ENCODE data around the gene RNF182. TPM values are rescaled to one million over a fixed set of nuclear protein-coding genes. Genes with fewer than 3 reads are reported as not detected.

The RNF182 gene
- total RNA-seq, 1 experiment from 2014 or later = 3.7 TPM

DNA sequence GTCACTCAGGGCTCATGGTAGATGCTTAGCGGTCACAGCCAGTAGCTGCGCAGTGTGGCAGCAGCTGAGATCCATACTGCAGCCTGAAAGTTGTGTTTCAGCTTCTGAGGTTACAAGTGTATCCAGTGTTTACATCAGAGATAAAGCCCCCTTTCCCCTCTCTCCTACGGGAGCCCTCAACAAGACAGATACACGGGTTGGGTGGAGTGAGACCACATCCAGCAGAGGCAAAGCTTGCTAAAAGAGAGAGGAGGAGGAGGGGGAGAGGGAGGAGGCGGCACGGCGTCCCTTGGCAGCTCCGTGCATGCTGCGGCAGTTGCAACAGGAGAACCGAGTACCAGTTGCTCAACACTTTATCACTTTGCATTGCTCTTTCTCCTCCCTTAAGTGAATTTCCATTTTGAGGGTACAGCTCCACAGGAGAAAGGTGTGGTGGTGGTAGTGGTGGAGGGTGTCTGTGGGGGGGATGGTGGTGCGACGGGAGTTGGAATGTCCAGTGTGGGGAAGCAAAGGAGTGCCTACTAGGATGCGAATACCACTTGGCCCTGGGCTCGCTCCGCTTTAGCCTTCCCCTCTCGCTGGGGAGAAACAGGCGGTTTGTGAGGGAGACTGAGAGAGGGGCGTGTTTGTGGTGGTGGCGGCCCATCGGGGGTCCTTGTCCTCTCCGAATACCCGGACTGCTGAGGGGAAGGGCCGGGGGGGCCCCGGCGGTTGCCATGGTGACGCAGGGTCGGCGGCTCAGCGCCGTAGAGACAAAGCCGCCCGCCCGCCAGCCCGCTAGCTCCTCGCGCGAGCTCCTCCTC, 405 bp upstream of the RNF182 start:
- H4K91ac ChIP-seq (ENCODE audit: insufficient read length, low read depth, low read length) = no peak overlapping the region
- H3K4me2 ChIP-seq (ENCODE audit: insufficient read depth, insufficient read length, low read length) = peak overlapping the region; percentile 96
- H3K4me3 Mint-ChIP-seq = peak overlapping the region; percentile 76 to 90
- no peak overlapping the region for H3K56ac ChIP-seq (ENCODE audit: insufficient read length, low read depth, low read length)
- no peak overlapping the region for H2BK12ac ChIP-seq (ENCODE audit: insufficient read length, low read depth, low read length)
- peak; percentile 75 for DNase-seq
- no peak overlapping the region for H3K4ac ChIP-seq (ENCODE audit: low read depth, low read length)
- no peaks in the 10 kb centered on the region for H3K9me3 ChIP-seq (ENCODE audit: control insufficient read depth, low read depth, low read length)
- no peak overlapping the region for H2AK5ac ChIP-seq (ENCODE audit: insufficient read length, low read length)
- peaks cover 4% of the 10 kb centered on the region; the same call in 1 of the 2 replicates for H3K27me3 ChIP-seq (ENCODE audit: insufficient read depth, low read length)
- no peak overlapping the region for H2BK20ac ChIP-seq (ENCODE audit: low read depth, low read length, poor library complexity, severe bottlenecking)
- H2BK15ac ChIP-seq (ENCODE audit: low read depth, low read length) = no peak overlapping the region
- H3K36me3 Mint-ChIP-seq (ENCODE audit: insufficient read depth in 1 of 3, low read depth in 3 of 3) = no peaks in the 10 kb centered on the region
- H3K79me2 ChIP-seq (ENCODE audit: insufficient read depth, low read length) = no peaks in the 10 kb centered on the region
- no peak overlapping the region for H4K8ac ChIP-seq (replicated peaks; ENCODE audit: insufficient read length, low read depth, low read length)
- H3K23ac ChIP-seq (ENCODE audit: insufficient read length, low read depth, low read length) = no peak overlapping the region
- peak overlapping the region; percentile 45 for H3K9ac ChIP-seq (ENCODE audit: extremely low read depth, insufficient read length, low read length)
- H2BK5ac ChIP-seq (ENCODE audit: insufficient read length, low read length) = no peak overlapping the region
- no CpG with 5 or more reads among the region's 37 CpGs for WGBS (ENCODE audit: extremely low coverage, insufficient read length, low lambda C conversion rate)
- H4K20me1 ChIP-seq (ENCODE audit: control insufficient read depth, insufficient read depth, insufficient read length) = no peaks in the 10 kb centered on the region
- peak overlapping the region; percentile 49; the same call in 1 of the 2 replicates for H3K14ac ChIP-seq (ENCODE audit: insufficient read depth, low read length)
- H3K79me1 ChIP-seq (ENCODE audit: insufficient read depth, low read depth, low read length, poor library complexity, severe bottlenecking) = no peaks in the 10 kb centered on the region
- H3K27me3 Mint-ChIP-seq (ENCODE audit: low read depth) = peaks cover 49% of the 10 kb centered on the region
- no peak for TF ChIP-seq CTCF (conservative IDR thresholded peaks at IDR 0.05)
- peaks cover 29 to 32% of the 10 kb centered on the region in 2 experiments for H3K4me1 Mint-ChIP-seq
- no peak overlapping the region for H3K27ac ChIP-seq (ENCODE audit: insufficient read length, low read depth, low read length)
- peaks cover 13% of the 10 kb centered on the region for H3K23me2 ChIP-seq (ENCODE audit: insufficient read length, low read depth, low read length, poor library complexity, severe bottlenecking)
- H3K9me3 Mint-ChIP-seq = no peaks in the 10 kb centered on the region
- H3K4me1 ChIP-seq (ENCODE audit: insufficient read depth, low read length) = no peaks in the 10 kb centered on the region; the same call in 1 of the 2 replicates
- H2BK120ac ChIP-seq (ENCODE audit: low read depth, low read length, poor library complexity, severe bottlenecking) = no peak overlapping the region
- peak overlapping the region; percentile 91 for H2AFZ ChIP-seq (ENCODE audit: low read length)
- no peak overlapping the region for H3T11ph ChIP-seq (ENCODE audit: low read length)
- H3K18ac ChIP-seq (ENCODE audit: insufficient read length, low read depth, low read length) = peak overlapping the region; percentile 43
- H3K27ac Mint-ChIP-seq = peak overlapping the region; percentile 53 to 70 (median 57); a peak in 4 of 7 replicates
- no peak overlapping the region for H4K5ac ChIP-seq (ENCODE audit: insufficient read length, low read depth, low read length)
